Hepatocyte (in vitro differentiated cells): ENCODE data around the gene C18orf63.

ENCODE experiments used
- EZH2phosphoT487 ChIP-seq: fragments of 200-600 bp; sonication (generic); IDR thresholded peaks from one replicate; pipeline ENCODE4 v1.6.1; 2018; ENCODE audit warnings: antibody characterized with exemption, mild to moderate bottlenecking, low read depth, moderate library complexity; ENCODE audit not compliant: unreplicated experiment, severe bottlenecking
- TF ChIP-seq, protein P1 (sequence below): fragments of 200-600 bp; sonication (generic); IDR thresholded peaks from 2 replicates; pipeline ENCODE4 v1.5.1; 2016; ENCODE audit warnings: antibody characterized with exemption, mild to moderate bottlenecking; ENCODE audit not compliant: poor library complexity

DNA sequence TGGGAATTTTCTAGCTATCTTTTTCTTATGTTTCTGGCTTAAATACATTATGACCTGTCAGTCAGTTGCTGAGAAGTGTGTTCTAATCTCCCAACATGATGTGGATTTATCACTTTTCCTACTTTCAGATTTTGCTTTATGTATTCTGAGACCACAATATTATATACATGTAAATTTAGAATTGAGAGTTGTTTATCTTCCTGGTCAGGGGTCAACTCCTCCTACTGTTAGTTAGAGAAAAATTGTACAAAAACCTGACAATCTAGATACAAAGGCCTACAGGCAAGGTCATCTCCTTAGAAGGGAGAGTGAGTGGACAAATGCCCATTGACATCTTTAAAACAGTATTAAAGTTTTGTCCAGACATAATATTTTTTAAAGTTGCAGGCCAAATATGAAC, 30.6 kb downstream of the C18orf63 start:
- TF ChIP-seq, protein P1, sequence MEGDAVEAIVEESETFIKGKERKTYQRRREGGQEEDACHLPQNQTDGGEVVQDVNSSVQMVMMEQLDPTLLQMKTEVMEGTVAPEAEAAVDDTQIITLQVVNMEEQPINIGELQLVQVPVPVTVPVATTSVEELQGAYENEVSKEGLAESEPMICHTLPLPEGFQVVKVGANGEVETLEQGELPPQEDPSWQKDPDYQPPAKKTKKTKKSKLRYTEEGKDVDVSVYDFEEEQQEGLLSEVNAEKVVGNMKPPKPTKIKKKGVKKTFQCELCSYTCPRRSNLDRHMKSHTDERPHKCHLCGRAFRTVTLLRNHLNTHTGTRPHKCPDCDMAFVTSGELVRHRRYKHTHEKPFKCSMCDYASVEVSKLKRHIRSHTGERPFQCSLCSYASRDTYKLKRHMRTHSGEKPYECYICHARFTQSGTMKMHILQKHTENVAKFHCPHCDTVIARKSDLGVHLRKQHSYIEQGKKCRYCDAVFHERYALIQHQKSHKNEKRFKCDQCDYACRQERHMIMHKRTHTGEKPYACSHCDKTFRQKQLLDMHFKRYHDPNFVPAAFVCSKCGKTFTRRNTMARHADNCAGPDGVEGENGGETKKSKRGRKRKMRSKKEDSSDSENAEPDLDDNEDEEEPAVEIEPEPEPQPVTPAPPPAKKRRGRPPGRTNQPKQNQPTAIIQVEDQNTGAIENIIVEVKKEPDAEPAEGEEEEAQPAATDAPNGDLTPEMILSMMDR = no peak
- TF ChIP-seq EZH2phosphoT487 = no peak
